ENCODE results near the gene MLXIP.
A peak's percentile ranks its signal among the peaks of the same experiment; 100 is the strongest.

GRCh38 chr12:122190842-122191668, 112.5 kb downstream of the MLXIP start:
- TF ChIP-seq, protein P1, sequence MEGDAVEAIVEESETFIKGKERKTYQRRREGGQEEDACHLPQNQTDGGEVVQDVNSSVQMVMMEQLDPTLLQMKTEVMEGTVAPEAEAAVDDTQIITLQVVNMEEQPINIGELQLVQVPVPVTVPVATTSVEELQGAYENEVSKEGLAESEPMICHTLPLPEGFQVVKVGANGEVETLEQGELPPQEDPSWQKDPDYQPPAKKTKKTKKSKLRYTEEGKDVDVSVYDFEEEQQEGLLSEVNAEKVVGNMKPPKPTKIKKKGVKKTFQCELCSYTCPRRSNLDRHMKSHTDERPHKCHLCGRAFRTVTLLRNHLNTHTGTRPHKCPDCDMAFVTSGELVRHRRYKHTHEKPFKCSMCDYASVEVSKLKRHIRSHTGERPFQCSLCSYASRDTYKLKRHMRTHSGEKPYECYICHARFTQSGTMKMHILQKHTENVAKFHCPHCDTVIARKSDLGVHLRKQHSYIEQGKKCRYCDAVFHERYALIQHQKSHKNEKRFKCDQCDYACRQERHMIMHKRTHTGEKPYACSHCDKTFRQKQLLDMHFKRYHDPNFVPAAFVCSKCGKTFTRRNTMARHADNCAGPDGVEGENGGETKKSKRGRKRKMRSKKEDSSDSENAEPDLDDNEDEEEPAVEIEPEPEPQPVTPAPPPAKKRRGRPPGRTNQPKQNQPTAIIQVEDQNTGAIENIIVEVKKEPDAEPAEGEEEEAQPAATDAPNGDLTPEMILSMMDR (IDR thresholded peaks at IDR 0.05) = peak; percentile 76 to 86 (median 82)
- no peak for TF ChIP-seq POLR2A (IDR thresholded peaks at IDR 0.05)

Data from right lobe of liver (tissue), 4 donors.